PC-3 (cell line): ENCODE results near the gene CYP2C18. TPM values are rescaled to one million over a fixed set of nuclear protein-coding genes. Genes with fewer than 3 reads are reported as not detected.
"Not testable (repeated sequence)": the region's sequence is repeated elsewhere in the genome, so short reads cannot be mapped to it uniquely, and the experiment has no call there.

Source experiments
- ATAC-seq: fragments of 200-7000 bp; cut with Tn5 transposase; 2 replicates; pipeline ENCODE4 v1.9.1; 2020; ENCODE audit warnings: mild to moderate bottlenecking, moderate library complexity
- BruUV-seq: library from RNA; stranded (reverse); fragments of 400-500 nt; replicated peaks from 2 replicates; lab custom pipeline; 2021; lab: Mats Ljungman, UMichigan
- CTCF ChIA-PET: fragments of 300-600 bp; sonication (Branson Sonifier 250); formaldehyde crosslinking; loops from one replicate; lab custom pipeline; 2022; ENCODE audit warnings: antibody characterized with exemption; lab: Charles Lee
- POLR2A ChIA-PET: fragments of 300-600 bp; sonication (Branson Sonifier 250); formaldehyde crosslinking; loops from one replicate; lab custom pipeline; 2022; ENCODE audit warnings: antibody characterized with exemption; ENCODE audit not compliant: unreplicated experiment; lab: Charles Lee
- DNase-seq: peaks from one replicate; pipeline ENCODE4 v3.0.0-alpha.2; 2015
- H2AFZ ChIP-seq: fragments of 300-600 bp; sonication (generic); 2 replicates; pipeline ENCODE4 v1.6.0; 2016; ENCODE audit warnings: antibody characterized with exemption, low read length
- H3F3A ChIP-seq: fragments of 300-600 bp; sonication (generic); one replicate; pipeline ENCODE4 v1.6.0; 2017; ENCODE audit warnings: antibody characterized with exemption, low read length, control low read depth, mild to moderate bottlenecking; ENCODE audit not compliant: unreplicated experiment
- H3K27ac ChIP-seq: fragments of 300-600 bp; sonication (generic); 2 replicates; pipeline ENCODE4 v1.5.1; 2016; ENCODE audit warnings: mild to moderate bottlenecking, low read length
- H3K27me3 ChIP-seq: fragments of 300-600 bp; sonication (generic); 2 replicates; pipeline ENCODE4 v1.6.1; 2016; ENCODE audit warnings: low read length, mixed read lengths
- H3K36me3 ChIP-seq: fragments of 300-600 bp; sonication (generic); 2 replicates; pipeline ENCODE4 v1.6.1; 2016; ENCODE audit warnings: low read depth, mixed run types, low read length, mixed read lengths
- H3K4me1 ChIP-seq: fragments of 300-600 bp; sonication (generic); 2 replicates; pipeline ENCODE4 v1.5.1; 2016; ENCODE audit warnings: low read length; ENCODE audit not compliant: insufficient read depth
- H3K4me2 ChIP-seq: fragments of 300-600 bp; sonication (generic); 2 replicates; pipeline ENCODE4 v1.6.0; 2016; ENCODE audit warnings: low read length
- H3K4me3 ChIP-seq: fragments of 300-600 bp; sonication (generic); 2 replicates; pipeline ENCODE4 v1.5.1; 2016; ENCODE audit warnings: mild to moderate bottlenecking, low read length, mixed read lengths
- H3K79me2 ChIP-seq: fragments of 300-600 bp; sonication (generic); 2 replicates; pipeline ENCODE4 v1.6.1; 2017; ENCODE audit warnings: low read length, mixed read lengths
- H3K9ac ChIP-seq: fragments of 300-600 bp; sonication (generic); 2 replicates; pipeline ENCODE4 v1.6.0; 2016; ENCODE audit warnings: mild to moderate bottlenecking, low read length
- H3K9me2 ChIP-seq: fragments of 300-600 bp; sonication (generic); replicated peaks from 2 replicates; pipeline ENCODE4 v1.6.1; 2016; ENCODE audit warnings: mixed run types, low read length, mixed read lengths
- H3K9me3 ChIP-seq: fragments of 300-600 bp; sonication (generic); 2 replicates; pipeline ENCODE4 v1.6.1; 2016; ENCODE audit warnings: low read length, mixed read lengths
- H4K20me1 ChIP-seq: fragments of 300-600 bp; sonication (generic); 2 replicates; pipeline ENCODE4 v1.6.1; 2016; ENCODE audit warnings: low read length, mixed read lengths
- EZH2 ChIP-seq: fragments of 300-600 bp; sonication (generic); IDR thresholded peaks from one replicate; pipeline ENCODE4 v1.6.1; 2017; ENCODE audit warnings: antibody characterized with exemption, mild to moderate bottlenecking, low read length; ENCODE audit not compliant: unreplicated experiment
- EZH2phosphoT487 ChIP-seq: fragments of 300-600 bp; sonication (generic); IDR thresholded peaks from 2 replicates; pipeline ENCODE4 v1.6.1; 2018; ENCODE audit warnings: mild to moderate bottlenecking, antibody characterized with exemption, low read length, borderline replicate concordance
- intact Hi-C: fragments of 100-400 bp; cut with micrococcal nuclease; formaldehyde crosslinking; loops from 2 replicates; pipeline ENCODE4 v1.9.0; 2023
- total RNA-seq: library from RNA; depleted of rRNA; stranded (reverse); fragments of >200 nt; gene quantifications from 2 replicates; pipeline ENCODE4 v1.2.3, GENCODE V29; 2014
- TF ChIP-seq, protein P1 (sequence below): fragments of 300-600 bp; sonication (generic); conservative IDR thresholded peaks from 2 replicates; pipeline ENCODE4 v1.5.1; 2017; ENCODE audit warnings: antibody characterized with exemption, low read depth, mild to moderate bottlenecking, low read length

The CYP2C18 gene
- total RNA-seq, 1 experiment from 2014 or later: not detected

DNA sequence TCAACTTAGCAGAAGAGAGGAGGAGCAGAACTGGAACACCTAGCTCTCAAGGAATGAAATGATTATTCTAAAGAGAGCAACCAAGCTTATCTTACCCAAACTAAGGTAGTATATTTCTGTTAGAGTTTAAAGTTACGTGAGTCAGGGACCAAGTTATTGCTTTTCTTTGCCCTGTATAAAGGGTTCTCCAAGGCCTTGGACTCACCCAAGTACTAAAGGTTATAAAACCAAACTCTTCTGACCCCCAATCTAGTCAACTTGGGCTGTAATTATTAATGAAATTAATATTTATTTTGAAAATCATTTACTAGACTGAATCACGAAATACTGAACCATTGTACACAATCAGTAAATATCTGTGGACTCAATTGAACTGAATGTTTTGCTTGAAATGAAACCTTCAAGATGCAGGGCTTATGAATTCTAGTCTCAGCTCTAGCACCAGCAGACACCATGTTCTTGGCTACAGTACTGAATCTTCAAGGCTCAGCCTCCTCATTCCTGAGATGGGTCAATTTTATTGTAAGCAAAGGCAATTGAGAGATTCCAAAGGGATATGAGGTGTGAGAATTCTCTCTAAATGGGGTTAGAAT lies 77.2 kb downstream of the CYP2C18 start:
- no peaks in the 10 kb centered on the region for H3F3A ChIP-seq
- no peaks in the 10 kb centered on the region for H3K27me3 ChIP-seq
- POLR2A ChIA-PET: no interaction called here
- H3K9me2 ChIP-seq: no peaks in the 10 kb centered on the region
- H3K4me3 ChIP-seq: no peak overlapping the region
- H3K27ac ChIP-seq: no peak overlapping the region
- no peaks in the 10 kb centered on the region for H3K4me1 ChIP-seq
- no peaks in the 10 kb centered on the region for H3K36me3 ChIP-seq
- no peaks in the 10 kb centered on the region for H4K20me1 ChIP-seq
- H2AFZ ChIP-seq: no peak overlapping the region
- no peaks in the 10 kb centered on the region for H3K9me3 ChIP-seq
- H3K4me2 ChIP-seq: no peak overlapping the region
- DNase-seq (no peak), ATAC-seq (no peak)
- intact Hi-C loops: no loop called here
- CTCF ChIA-PET: no interaction called here
- no peak overlapping the region for H3K9ac ChIP-seq
- no peak for TF ChIP-seq EZH2phosphoT487
- TF ChIP-seq, protein P1, sequence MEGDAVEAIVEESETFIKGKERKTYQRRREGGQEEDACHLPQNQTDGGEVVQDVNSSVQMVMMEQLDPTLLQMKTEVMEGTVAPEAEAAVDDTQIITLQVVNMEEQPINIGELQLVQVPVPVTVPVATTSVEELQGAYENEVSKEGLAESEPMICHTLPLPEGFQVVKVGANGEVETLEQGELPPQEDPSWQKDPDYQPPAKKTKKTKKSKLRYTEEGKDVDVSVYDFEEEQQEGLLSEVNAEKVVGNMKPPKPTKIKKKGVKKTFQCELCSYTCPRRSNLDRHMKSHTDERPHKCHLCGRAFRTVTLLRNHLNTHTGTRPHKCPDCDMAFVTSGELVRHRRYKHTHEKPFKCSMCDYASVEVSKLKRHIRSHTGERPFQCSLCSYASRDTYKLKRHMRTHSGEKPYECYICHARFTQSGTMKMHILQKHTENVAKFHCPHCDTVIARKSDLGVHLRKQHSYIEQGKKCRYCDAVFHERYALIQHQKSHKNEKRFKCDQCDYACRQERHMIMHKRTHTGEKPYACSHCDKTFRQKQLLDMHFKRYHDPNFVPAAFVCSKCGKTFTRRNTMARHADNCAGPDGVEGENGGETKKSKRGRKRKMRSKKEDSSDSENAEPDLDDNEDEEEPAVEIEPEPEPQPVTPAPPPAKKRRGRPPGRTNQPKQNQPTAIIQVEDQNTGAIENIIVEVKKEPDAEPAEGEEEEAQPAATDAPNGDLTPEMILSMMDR: no peak
- no peak for TF ChIP-seq EZH2
- H3K79me2 ChIP-seq: no peaks in the 10 kb centered on the region
- no TSS peak for BruUV-seq

DNA sequence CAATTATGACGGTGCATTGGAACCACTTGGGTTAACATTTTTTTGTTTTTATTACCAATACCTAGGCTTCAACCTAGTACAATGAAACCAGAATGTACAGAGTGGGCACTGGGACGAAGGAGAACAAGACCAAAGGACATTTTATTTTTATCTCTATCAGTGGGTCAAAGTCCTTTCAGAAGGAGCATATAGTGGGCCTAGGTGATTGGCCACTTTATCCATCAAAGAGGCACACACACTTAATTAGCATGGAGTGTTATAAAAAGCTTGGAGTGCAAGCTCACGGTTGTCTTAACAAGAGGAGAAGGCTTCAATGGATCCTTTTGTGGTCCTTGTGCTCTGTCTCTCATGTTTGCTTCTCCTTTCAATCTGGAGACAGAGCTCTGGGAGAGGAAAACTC lies 78.9 kb downstream of the CYP2C18 start, which contains the start of gene CYP2C19:
Gene CYP2C19, plus strand, starts transcription at position 289 of the 400 bp plus-strand sequence. Its CDS starts 25 bp downstream, at position 314.
- H3K79me2 ChIP-seq: no peaks in the 10 kb centered on the region
- H3K4me1 ChIP-seq: no peaks in the 10 kb centered on the region
- no peak within 1 kb of the TSS for H2AFZ ChIP-seq
- no peaks in the 10 kb centered on the region for H3K9me3 ChIP-seq
- H3K4me2 ChIP-seq: no peak within 1 kb of the TSS
- no peak within 1 kb of the TSS for H3K9ac ChIP-seq
- no peaks in the 10 kb centered on the region for H3K9me2 ChIP-seq
- H3K27me3 ChIP-seq: no peaks in the 10 kb centered on the region
- ChIA-PET POLR2A (no interaction called here), CTCF (no interaction called here)
- H3K36me3 ChIP-seq: no peaks in the 10 kb centered on the region
- ATAC-seq (no peak), DNase-seq (no peak)
- H3K4me3 ChIP-seq: no peak within 1 kb of the TSS
- intact Hi-C loops: no loop called here
- no peak within 1 kb of the TSS for H3K27ac ChIP-seq
- no TSS peak for BruUV-seq
- no peaks in the 10 kb centered on the region for H3F3A ChIP-seq
- TF ChIP-seq, protein P1: no peak
- no peak for TF ChIP-seq EZH2phosphoT487
- no peak for TF ChIP-seq EZH2
- no peaks in the 10 kb centered on the region for H4K20me1 ChIP-seq

DNA sequence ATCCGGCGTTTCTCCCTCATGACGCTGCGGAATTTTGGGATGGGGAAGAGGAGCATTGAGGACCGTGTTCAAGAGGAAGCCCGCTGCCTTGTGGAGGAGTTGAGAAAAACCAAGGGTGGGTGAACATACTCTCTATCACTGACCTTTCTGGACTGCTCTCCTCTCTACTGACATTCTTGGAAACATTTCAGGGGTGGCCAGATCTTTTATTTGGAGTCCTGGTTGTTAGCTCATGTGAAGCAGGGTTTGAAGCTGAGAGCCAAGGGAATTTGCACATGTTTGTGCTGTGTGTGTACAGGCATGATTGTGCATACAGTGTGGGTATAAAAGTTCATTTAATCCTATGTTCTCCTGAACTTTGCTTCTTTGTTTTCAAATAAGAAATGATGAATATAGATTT lies 91.9 kb downstream of the CYP2C18 start:
- H3K36me3 ChIP-seq, H3K4me3 ChIP-seq, POLR2A ChIA-PET, DNase-seq, H2AFZ ChIP-seq, H3K9me2 ChIP-seq, H3K4me2 ChIP-seq, H3K9me3 ChIP-seq, BruUV-seq, H3K9ac ChIP-seq, H3K79me2 ChIP-seq, H3K27ac ChIP-seq, intact Hi-C loops, H4K20me1 ChIP-seq, ATAC-seq, H3F3A ChIP-seq, H3K27me3 ChIP-seq, H3K4me1 ChIP-seq, CTCF ChIA-PET: not testable (repeated sequence)
